IPS-NIHi11 (cell line): ENCODE data around the gene SHLD1.

Source experiments
- DNase-seq: peaks from one replicate; pipeline ENCODE4 v3.0.0; 2012; ENCODE audit warnings: mixed read lengths, low spot score

Gene SHLD1

DNA sequence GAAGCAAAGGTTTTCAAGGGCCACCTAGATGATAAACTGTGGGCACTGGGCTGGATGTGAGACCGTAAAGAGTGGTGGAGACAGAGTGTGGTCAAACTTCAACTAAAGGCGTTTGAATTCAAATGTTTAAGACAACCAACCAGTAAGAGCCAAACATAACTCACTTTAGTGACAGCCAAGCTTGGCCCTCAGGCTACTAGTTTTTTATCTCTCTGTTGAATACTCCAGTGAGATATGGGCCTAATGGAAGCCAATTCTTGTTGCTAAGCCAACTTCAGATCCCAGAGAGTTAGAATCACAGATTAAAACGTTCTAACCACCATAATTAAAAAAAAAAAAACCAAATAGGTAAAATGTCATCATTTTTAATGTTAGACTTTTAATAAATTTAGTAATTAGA, 142.9 kb downstream of the SHLD1 start:
- no peak for DNase-seq

DNA sequence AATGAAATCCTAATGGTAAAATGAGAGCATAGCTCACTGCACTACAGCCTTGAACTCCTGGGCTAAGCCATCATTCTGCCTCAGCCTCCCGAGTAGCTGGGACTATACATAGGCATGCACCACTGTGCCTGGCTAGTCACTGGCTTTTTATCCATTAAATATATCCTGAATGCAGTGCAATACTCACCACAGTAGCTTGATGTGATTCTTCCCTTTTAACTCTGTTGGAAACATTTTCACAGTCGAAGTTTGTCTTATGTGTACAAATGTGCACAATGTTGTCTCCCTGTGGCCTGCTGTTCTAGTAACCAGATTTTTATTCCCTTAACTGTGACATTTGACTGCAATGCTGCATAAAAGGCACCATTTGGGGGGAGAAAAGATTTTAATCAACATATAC, 143.4 kb downstream of the SHLD1 start:
- DNase-seq, result no peak

DNA sequence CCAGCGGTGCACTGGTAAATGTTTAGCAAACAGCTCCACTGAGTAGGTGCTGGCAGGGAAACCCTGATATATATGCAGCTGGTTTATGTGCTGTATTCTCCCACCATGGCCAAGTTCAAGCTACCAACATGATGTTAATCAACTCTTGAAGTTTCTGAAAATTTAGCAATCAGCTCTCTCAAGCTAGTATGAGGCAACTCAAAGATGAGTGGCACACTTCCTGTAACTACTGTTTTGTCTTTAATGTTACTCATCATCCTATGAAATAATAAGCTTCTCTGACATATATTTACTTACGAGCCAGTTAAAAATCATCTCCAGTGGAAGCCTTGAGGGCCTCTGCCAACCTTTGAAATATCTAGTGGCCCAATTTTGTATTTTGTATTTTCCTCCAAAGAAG, 145.4 kb downstream of the SHLD1 start:
- DNase-seq, result no peak

DNA sequence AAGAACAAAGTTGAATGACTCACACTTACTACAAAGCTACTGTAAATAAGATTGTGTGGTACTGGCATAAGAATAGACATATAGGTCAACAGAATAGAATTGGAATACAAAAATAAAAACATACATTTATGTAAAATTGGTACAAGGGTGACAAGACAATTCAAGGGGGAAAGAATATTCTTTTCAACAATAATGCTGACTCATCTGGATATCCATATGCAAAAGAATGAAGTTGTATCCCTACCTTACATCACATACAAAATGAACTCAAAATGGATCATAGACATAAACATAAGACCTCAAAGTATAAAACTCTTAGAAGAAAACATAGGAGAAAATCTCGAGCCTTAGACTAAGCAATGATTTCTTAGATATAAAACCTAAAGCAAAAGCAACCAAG, 149.2 kb downstream of the SHLD1 start:
- DNase-seq, result no peak

DNA sequence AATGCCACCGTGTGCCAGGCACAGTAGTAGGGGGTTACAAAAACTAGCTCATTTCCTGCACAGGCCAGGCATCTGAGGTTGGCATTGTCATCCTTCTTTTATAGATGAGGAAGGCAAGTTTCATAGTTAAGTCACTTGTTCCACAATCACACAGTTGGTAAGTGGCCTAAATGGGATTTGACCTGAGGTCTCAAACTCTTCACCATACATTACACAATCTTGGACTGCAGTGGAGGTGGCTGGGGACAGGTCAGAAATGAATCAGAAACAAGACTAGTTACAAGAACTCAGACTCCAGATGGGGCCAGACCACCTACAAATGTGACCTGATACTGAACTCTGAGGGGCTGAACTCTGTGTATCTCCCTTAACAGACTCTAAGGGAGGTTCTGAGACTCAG, 150.7 kb downstream of the SHLD1 start:
- no peak for DNase-seq

DNA sequence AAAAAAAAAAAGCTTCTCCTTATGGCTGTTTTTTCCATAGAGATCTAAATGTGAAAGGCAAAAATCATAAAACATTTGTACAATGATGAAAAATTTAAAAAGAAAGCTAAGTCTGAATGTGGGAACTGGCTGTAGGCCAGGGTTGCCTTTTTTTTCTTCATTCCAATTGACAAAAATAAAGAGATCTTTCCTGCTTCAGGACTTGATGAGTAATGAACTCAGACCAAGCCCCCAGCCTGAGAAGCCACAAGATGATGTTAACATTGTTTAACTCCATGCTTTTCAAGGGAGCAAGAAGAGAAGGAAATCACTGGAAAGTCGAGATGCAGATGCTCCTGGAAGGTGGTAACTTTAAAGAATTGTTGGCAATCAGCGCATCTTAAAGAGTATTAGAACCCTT, 158.8 kb downstream of the SHLD1 start:
- no peak for DNase-seq

DNA sequence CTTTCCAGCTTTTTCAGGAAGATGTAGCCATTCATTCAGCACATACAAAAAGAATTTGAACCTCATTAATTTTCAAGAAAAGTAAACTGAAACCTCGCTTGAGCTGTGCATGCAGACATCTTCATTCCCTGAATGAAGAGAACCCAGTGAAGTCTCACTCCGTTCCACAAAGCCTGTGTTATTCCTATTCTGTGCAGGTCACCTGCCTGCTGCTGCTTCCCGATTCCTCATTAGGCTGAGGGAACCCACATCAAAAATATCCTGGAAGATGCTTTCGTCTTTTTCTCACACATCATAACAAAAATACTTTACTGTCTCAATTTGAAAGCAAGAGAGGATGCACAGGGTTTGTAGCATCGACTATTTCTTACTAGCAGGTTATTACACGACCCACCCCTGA, 160.0 kb downstream of the SHLD1 start:
- no peak for DNase-seq

DNA sequence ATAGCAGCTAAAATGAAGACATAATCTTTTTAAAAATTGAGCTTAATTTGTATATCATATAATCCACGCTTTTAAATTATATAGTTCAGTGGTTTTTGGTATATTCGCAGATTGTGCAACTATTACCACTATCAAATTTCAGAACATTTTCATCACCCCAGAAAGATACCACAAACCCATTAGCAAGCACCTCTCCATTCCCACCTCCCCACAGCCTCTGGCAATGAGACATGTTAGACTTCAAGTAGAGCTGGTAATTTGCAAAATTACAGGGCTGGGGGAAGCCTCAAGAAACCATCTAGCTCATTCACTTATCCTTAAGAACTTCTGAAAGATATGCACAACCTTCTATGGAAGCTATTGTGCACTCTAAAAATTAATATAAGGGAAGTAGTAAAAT, 163.0 kb downstream of the SHLD1 start:
- no peak for DNase-seq
